Trophoblast cell (in vitro differentiated cells and primary cell): Measurements from ENCODE around the gene CROCC2.

Experiments
- DNase-seq, 2 donors: peaks; one replicate each; pipeline ENCODE4 v3.0.0-alpha.2; 2016
- H2AFZ ChIP-seq: 2 replicates; pipeline ENCODE4 v1.6.1; 2013; ENCODE audit warnings: low read length, moderate library complexity, mild to moderate bottlenecking; ENCODE audit not compliant: insufficient read depth, poor library complexity
- H2AK5ac ChIP-seq: 2 replicates; pipeline ENCODE4 v1.6.1; 2013; ENCODE audit warnings: mild to moderate bottlenecking, low read length
- H2BK120ac ChIP-seq: 2 replicates; pipeline ENCODE4 v1.6.1; 2013; ENCODE audit warnings: low read length, mild to moderate bottlenecking, moderate library complexity; ENCODE audit not compliant: insufficient read depth, poor library complexity
- H2BK12ac ChIP-seq: 2 replicates; pipeline ENCODE4 v1.6.1; 2013; ENCODE audit warnings: mild to moderate bottlenecking, low read length, moderate library complexity
- H2BK5ac ChIP-seq: 2 replicates; pipeline ENCODE4 v1.6.1; 2013; ENCODE audit warnings: low read length, low read depth, moderate library complexity, mild to moderate bottlenecking; ENCODE audit not compliant: poor library complexity
- H3K14ac ChIP-seq: 2 replicates; pipeline ENCODE4 v1.6.1; 2013; ENCODE audit warnings: mild to moderate bottlenecking, low read length
- H3K18ac ChIP-seq: 2 replicates; pipeline ENCODE4 v1.6.1; 2013; ENCODE audit warnings: mild to moderate bottlenecking, low read length
- H3K23ac ChIP-seq: 2 replicates; pipeline ENCODE4 v1.6.1; 2013; ENCODE audit warnings: low read length
- H3K27ac ChIP-seq: 2 replicates; pipeline ENCODE4 v1.5.1; 2013; ENCODE audit warnings: low read depth, mild to moderate bottlenecking, inconsistent platforms, low read length, moderate library complexity
- H3K27me3 ChIP-seq: 2 replicates; pipeline ENCODE4 v1.6.1; 2013; ENCODE audit warnings: inconsistent platforms, mild to moderate bottlenecking, low read length, moderate library complexity; ENCODE audit not compliant: insufficient read depth
- H3K36me3 ChIP-seq, 2 experiments: 1 replicate in 1 of 2; 2 replicates in 1 of 2; pipeline ENCODE4 v1.6.1; 2013; ENCODE audit warnings: low read length in 2 of 2, mild to moderate bottlenecking in 2 of 2, moderate library complexity in 1 of 2; ENCODE audit not compliant: insufficient read depth in 2 of 2, control insufficient read depth in 1 of 2
- H3K4ac ChIP-seq: 2 replicates; pipeline ENCODE4 v1.6.1; 2013; ENCODE audit warnings: low read depth, mild to moderate bottlenecking, low read length, moderate library complexity
- H3K4me1 ChIP-seq, 2 experiments: 1 replicate in 1 of 2; 2 replicates in 1 of 2; pipeline ENCODE4 v1.6.1; 2013; ENCODE audit warnings: low read length in 2 of 2, mild to moderate bottlenecking in 2 of 2, moderate library complexity in 1 of 2; ENCODE audit not compliant: insufficient read depth in 2 of 2, control insufficient read depth in 1 of 2
- H3K4me2 ChIP-seq: 2 replicates; pipeline ENCODE4 v1.6.1; 2013; ENCODE audit warnings: inconsistent platforms, mild to moderate bottlenecking, low read length, moderate library complexity
- H3K4me3 ChIP-seq: 2 replicates; pipeline ENCODE4 v1.5.1; 2013; ENCODE audit warnings: mild to moderate bottlenecking, low read depth, low read length, inconsistent platforms
- H3K79me1 ChIP-seq: one replicate; pipeline ENCODE4 v1.6.1; 2013; ENCODE audit warnings: low read length
- H3K79me2 ChIP-seq: 2 replicates; pipeline ENCODE4 v1.6.1; 2013; ENCODE audit warnings: low read length, mild to moderate bottlenecking; ENCODE audit not compliant: control insufficient read depth, insufficient read depth, poor library complexity
- H3K9ac ChIP-seq: 2 replicates; pipeline ENCODE4 v1.6.1; 2013; ENCODE audit warnings: mild to moderate bottlenecking, low read length
- H3K9me3 ChIP-seq: 2 replicates; pipeline ENCODE4 v1.6.1; 2013; ENCODE audit warnings: low read depth, mild to moderate bottlenecking, control low read depth, inconsistent platforms, low read length; ENCODE audit not compliant: insufficient read depth
- H4K12ac ChIP-seq: 2 replicates; pipeline ENCODE4 v1.6.1; 2013; ENCODE audit warnings: low read depth, mild to moderate bottlenecking, low read length, moderate library complexity
- H4K8ac ChIP-seq: 2 replicates; pipeline ENCODE4 v1.6.1; 2013; ENCODE audit warnings: low read depth, mild to moderate bottlenecking, low read length, moderate library complexity
- H4K91ac ChIP-seq: one replicate; pipeline ENCODE4 v1.6.1; 2013; ENCODE audit warnings: low read depth, mild to moderate bottlenecking, low read length, moderate library complexity
- WGBS: extraction: QIAGEN DNeasy Blood & Tissue Kit; methylation state at CpG from one replicate; pipeline ENCODE4 v1.1.7; 2013; ENCODE audit warnings: missing lambda C conversion rate; ENCODE audit not compliant: insufficient read length, insufficient coverage; ENCODE audit errors: extremely low coverage; 5-methylcytosine and 5-hydroxymethylcytosine counted together

The CROCC2 gene

GRCh38 chr2:241007880-241008710 lies 102.0 kb downstream of the CROCC2 start:
- Histone ChIP-seq H4K12ac (no peak overlapping the region), H2BK12ac (no peak overlapping the region), H3K23ac (no peak overlapping the region), H3K36me3 (no peaks in the 10 kb centered on the region), H3K27ac (no peak overlapping the region), H3K9me3 (peaks cover 10% of the 10 kb centered on the region), H3K4ac (no peak overlapping the region), H3K4me1 (peaks cover 13 to 16% of the 10 kb centered on the region in 2 experiments), H3K79me2 (peaks cover 2% of the 10 kb centered on the region), H2AK5ac (no peak overlapping the region), H4K91ac (no peak overlapping the region), H3K27me3 (no peaks in the 10 kb centered on the region), H2BK120ac (no peak overlapping the region), H3K4me2 (no peak overlapping the region), H3K4me3 (no peak overlapping the region), H3K9ac (no peak overlapping the region), H3K14ac (no peak overlapping the region), H2BK5ac (no peak overlapping the region), H2AFZ (no peak overlapping the region), H3K79me1 (peaks cover 9% of the 10 kb centered on the region), H3K18ac (no peak overlapping the region), H4K8ac (no peak overlapping the region)
- WGBS, result no CpG with 5 or more reads among the region's 20 CpGs
- no peak for DNase-seq

- Histone ChIP-seq H4K8ac (no peak overlapping the region), H3K14ac (no peak overlapping the region), H3K18ac (no peak overlapping the region), H2AK5ac (no peak overlapping the region), H3K23ac (no peak overlapping the region), H3K4me3 (no peak overlapping the region), H3K79me1 (peaks cover 9% of the 10 kb centered on the region), H3K4ac (no peak overlapping the region), H3K27me3 (no peaks in the 10 kb centered on the region), H2AFZ (no peak overlapping the region), H4K91ac (no peak overlapping the region), H4K12ac (no peak overlapping the region), H3K9me3 (peaks cover 5% of the 10 kb centered on the region), H3K4me2 (no peak overlapping the region), H2BK5ac (no peak overlapping the region), H3K9ac (no peak overlapping the region), H2BK120ac (no peak overlapping the region), H3K79me2 (peaks cover 2% of the 10 kb centered on the region), H2BK12ac (no peak overlapping the region), H3K36me3 (no peaks in the 10 kb centered on the region), H3K4me1 (peaks cover 13 to 16% of the 10 kb centered on the region in 2 experiments), H3K27ac (no peak overlapping the region)
- no CpG with 5 or more reads among the region's 7 CpGs for WGBS
- DNase-seq, result no peak
These were observed 102.6 kb downstream of the CROCC2 start for GRCh38 chr2:241008711-241009121.

- H3K79me1 ChIP-seq, result peaks cover 9% of the 10 kb centered on the region
- no peak overlapping the region for H4K8ac ChIP-seq
- no peak overlapping the region for H3K27ac ChIP-seq
- peaks cover 13 to 16% of the 10 kb centered on the region in 2 experiments for H3K4me1 ChIP-seq
- H3K9ac ChIP-seq, result no peak overlapping the region
- peaks cover 2% of the 10 kb centered on the region for H3K79me2 ChIP-seq
- peak overlapping the region; percentile 34 for H3K18ac ChIP-seq
- H2BK5ac ChIP-seq, result peak overlapping the region; percentile 7
- H2AK5ac ChIP-seq, result no peak overlapping the region
- H2AFZ ChIP-seq, result peak overlapping the region; percentile 13
- no peaks in the 10 kb centered on the region for H3K36me3 ChIP-seq
- no peak overlapping the region for H2BK120ac ChIP-seq
- H4K12ac ChIP-seq, result no peak overlapping the region
- no peak overlapping the region for H3K23ac ChIP-seq
- no peaks in the 10 kb centered on the region for H3K27me3 ChIP-seq
- H4K91ac ChIP-seq, result no peak overlapping the region
- H2BK12ac ChIP-seq, result peak overlapping the region; percentile 51
- no peak overlapping the region for H3K4me2 ChIP-seq
- H3K14ac ChIP-seq, result no peak overlapping the region
- no CpG with 5 or more reads among the region's 2 CpGs for WGBS
- no peak for DNase-seq
- no peak overlapping the region for H3K4ac ChIP-seq
- peaks cover 3% of the 10 kb centered on the region for H3K9me3 ChIP-seq
- H3K4me3 ChIP-seq, result no peak overlapping the region
These were observed 103.1 kb downstream of the CROCC2 start for GRCh38 chr2:241009191-241009590.

DNA sequence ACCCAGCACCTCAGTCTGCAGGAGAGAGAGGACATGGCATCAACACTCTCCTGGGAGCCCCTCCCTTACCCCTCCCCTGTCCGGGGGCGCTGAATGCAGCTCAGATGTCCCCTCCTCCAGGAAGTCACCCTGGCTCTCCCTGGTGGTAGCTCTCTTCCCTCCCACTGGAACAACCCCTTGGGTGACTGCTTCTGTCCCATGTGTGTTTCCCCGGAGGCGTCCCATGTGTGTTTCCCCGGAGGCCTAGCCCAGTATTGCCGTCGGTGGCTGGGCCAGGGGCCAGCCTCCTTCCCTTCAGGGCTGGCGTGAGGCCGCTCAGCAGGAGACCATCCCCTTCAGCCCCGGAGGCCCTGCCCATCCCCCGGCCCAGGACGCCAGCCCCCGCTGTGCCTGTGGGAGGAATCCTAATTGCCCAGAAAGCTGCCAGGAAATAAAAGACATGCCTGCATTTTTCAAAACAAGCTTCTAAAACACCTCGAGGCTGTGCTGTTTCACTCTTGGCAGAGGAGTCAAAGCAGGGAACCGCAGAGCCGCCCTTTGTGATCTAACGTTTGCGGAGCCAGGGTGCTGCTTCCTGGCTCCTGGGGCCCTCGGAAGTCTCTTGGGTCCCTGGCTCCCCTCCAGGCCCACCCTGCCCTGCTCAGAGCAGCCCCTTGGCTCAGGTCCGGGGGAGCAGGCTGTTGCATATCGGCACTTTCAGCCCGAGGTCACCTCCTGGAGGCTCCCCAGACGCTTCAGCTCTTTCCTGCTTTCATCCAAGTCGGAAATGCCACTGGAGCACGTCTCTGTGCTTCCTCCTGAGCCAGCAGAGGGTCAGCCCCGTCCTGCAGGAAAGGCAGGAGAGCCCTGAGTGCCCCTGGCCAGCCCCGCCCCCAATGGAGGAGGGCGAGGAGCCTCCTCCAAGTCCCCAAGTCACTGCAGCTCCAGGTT lies 103.7 kb downstream of the CROCC2 start:
- peak overlapping the region; percentile 51 for H2BK12ac ChIP-seq
- H3K4me1 ChIP-seq, result peaks cover 13 to 16% of the 10 kb centered on the region in 2 experiments
- H4K91ac ChIP-seq, result peak overlapping the region; percentile 73
- no peak overlapping the region for H3K9ac ChIP-seq
- peak overlapping the region; percentile 44 for H2BK5ac ChIP-seq
- peaks cover 9% of the 10 kb centered on the region for H3K79me1 ChIP-seq
- no peaks in the 10 kb centered on the region for H3K36me3 ChIP-seq
- peak overlapping the region; percentile 77 for H2AFZ ChIP-seq
- H3K14ac ChIP-seq, result peak overlapping the region; percentile 48
- peaks cover 4% of the 10 kb centered on the region for H3K9me3 ChIP-seq
- DNase-seq, result peak in 1 of 2 donors; percentile 4
- H3K18ac ChIP-seq, result peak overlapping the region; percentile 51
- H3K4me3 ChIP-seq, result peak overlapping the region; percentile 11
- H3K4me2 ChIP-seq, result peak overlapping the region; percentile 57
- H3K79me2 ChIP-seq, result peaks cover 2% of the 10 kb centered on the region
- no CpG with 5 or more reads among the region's 28 CpGs for WGBS
- H4K12ac ChIP-seq, result peak overlapping the region; percentile 16
- H3K23ac ChIP-seq, result no peak overlapping the region
- H3K27me3 ChIP-seq, result no peaks in the 10 kb centered on the region
- no peak overlapping the region for H2AK5ac ChIP-seq
- H3K27ac ChIP-seq, result peak overlapping the region; percentile 64
- H2BK120ac ChIP-seq, result peak overlapping the region; percentile 50
- H4K8ac ChIP-seq, result peak overlapping the region; percentile 93
- H3K4ac ChIP-seq, result no peak overlapping the region
